GM12878 (cell line): ENCODE measurements around the gene ATRNL1.

Experiments used
- BHLHE40 ChIP-seq, 2 experiments: fragments of 450-650 bp in 1 of 2; IDR thresholded peaks; 2 replicates each; pipeline ENCODE4 v1.6.1; 2011 to 2017; ENCODE audit warnings: low read depth in 2 of 2, borderline replicate concordance in 1 of 2, improper control_type of control experiment in 1 of 2, low read length in 1 of 2, mild to moderate bottlenecking in 1 of 2
- EGR1 ChIP-seq, 2 experiments: IDR thresholded peaks; 1 replicate in 1 of 2; 2 replicates in 1 of 2; pipeline ENCODE4 v1.6.1; 2011 to 2012; ENCODE audit warnings: low read depth in 2 of 2, low read length in 2 of 2, borderline replicate concordance in 1 of 2, mild to moderate bottlenecking in 1 of 2, moderate library complexity in 1 of 2
- EP300 ChIP-seq, 2 experiments: fragments of 150-350 bp in 1 of 2; IDR thresholded peaks; 2 replicates each; pipeline ENCODE4 v1.6.1; 2011 to 2012; ENCODE audit warnings: low read depth in 2 of 2, low read length in 2 of 2, borderline replicate concordance in 1 of 2, improper control_type of control experiment in 1 of 2, inconsistent platforms in 1 of 2; ENCODE audit not compliant: control insufficient read depth in 1 of 2
- ESRRA ChIP-seq: IDR thresholded peaks from 2 replicates; pipeline ENCODE4 v1.6.1; 2012; ENCODE audit warnings: mild to moderate bottlenecking, low read length, improper control_type of control experiment
- GABPA ChIP-seq: IDR thresholded peaks from 2 replicates; pipeline ENCODE4 v1.6.1; 2014; ENCODE audit warnings: antibody characterized with exemption, low read depth, mild to moderate bottlenecking, inconsistent platforms
- KLF5 ChIP-seq: fragments of 450-650 bp; IDR thresholded peaks from 2 replicates; pipeline ENCODE4 v1.6.1; 2014; ENCODE audit warnings: mild to moderate bottlenecking; ENCODE audit not compliant: partially characterized antibody
- RAD51 ChIP-seq: fragments of 450-650 bp; IDR thresholded peaks from 2 replicates; pipeline ENCODE4 v1.6.1; 2016; ENCODE audit warnings: moderate library complexity, mild to moderate bottlenecking, inconsistent platforms
- ZNF24 ChIP-seq: fragments of 450-650 bp; IDR thresholded peaks from 2 replicates; pipeline ENCODE4 v1.6.1; 2017; ENCODE audit warnings: antibody characterized with exemption, mild to moderate bottlenecking
- TF ChIP-seq, protein P1 (sequence below): fragments of 150-350 bp; IDR thresholded peaks from 2 replicates; pipeline ENCODE4 v1.6.1; 2016; ENCODE audit warnings: low read depth, low read length
- TF ChIP-seq, protein P2 (sequence below), 3 experiments: IDR thresholded peaks in 2 of 3; conservative IDR thresholded peaks in 1 of 3; 2 replicates each; pipeline ENCODE4 v1.5.1; 2011; ENCODE audit warnings: low read depth in 3 of 3, low read length in 3 of 3, mild to moderate bottlenecking in 3 of 3, control low read depth in 2 of 3, moderate library complexity in 2 of 3, inconsistent platforms in 1 of 3, mixed read lengths in 1 of 3; ENCODE audit not compliant: control insufficient read depth in 2 of 3, insufficient read depth in 1 of 3; ENCODE audit errors: extremely low read depth in 1 of 3
- TF ChIP-seq, protein P3 (sequence below): IDR thresholded peaks from 2 replicates; pipeline ENCODE4 v1.6.1; 2012; ENCODE audit warnings: low read depth, low read length, improper control_type of control experiment
- TF ChIP-seq, protein P4 (sequence below): IDR thresholded peaks from 2 replicates; pipeline ENCODE4 v1.6.1; 2011; ENCODE audit warnings: low read depth, mild to moderate bottlenecking, low read length, moderate library complexity, borderline replicate concordance; ENCODE audit errors: extremely low read depth

DNA sequence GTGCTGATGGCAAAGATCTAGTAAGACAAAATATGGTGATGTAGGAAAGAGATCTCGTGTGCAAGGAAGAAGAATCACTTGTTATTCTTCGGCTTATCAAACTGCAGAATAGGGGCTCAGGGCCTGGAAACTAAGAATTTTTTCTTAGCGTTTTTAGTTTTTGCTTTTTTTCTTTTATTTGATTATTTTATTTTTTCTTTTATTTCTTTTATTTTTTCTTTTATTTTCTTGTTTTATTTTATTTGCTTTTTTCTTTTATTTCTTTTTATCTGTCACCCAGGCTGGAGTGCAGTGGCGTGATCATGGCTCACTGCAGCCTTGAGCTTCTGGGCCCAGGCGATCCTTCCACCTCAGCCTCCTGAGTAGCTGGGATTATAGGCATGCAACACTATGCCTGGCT is 70.0 kb downstream of the ATRNL1 start:
- TF ChIP-seq EGR1 (IDR thresholded peaks at IDR 0.05; ENCODE audit: borderline replicate concordance in 1 of 2, low read depth in 2 of 2, low read length in 2 of 2), result no peak
- TF ChIP-seq, protein P1, sequence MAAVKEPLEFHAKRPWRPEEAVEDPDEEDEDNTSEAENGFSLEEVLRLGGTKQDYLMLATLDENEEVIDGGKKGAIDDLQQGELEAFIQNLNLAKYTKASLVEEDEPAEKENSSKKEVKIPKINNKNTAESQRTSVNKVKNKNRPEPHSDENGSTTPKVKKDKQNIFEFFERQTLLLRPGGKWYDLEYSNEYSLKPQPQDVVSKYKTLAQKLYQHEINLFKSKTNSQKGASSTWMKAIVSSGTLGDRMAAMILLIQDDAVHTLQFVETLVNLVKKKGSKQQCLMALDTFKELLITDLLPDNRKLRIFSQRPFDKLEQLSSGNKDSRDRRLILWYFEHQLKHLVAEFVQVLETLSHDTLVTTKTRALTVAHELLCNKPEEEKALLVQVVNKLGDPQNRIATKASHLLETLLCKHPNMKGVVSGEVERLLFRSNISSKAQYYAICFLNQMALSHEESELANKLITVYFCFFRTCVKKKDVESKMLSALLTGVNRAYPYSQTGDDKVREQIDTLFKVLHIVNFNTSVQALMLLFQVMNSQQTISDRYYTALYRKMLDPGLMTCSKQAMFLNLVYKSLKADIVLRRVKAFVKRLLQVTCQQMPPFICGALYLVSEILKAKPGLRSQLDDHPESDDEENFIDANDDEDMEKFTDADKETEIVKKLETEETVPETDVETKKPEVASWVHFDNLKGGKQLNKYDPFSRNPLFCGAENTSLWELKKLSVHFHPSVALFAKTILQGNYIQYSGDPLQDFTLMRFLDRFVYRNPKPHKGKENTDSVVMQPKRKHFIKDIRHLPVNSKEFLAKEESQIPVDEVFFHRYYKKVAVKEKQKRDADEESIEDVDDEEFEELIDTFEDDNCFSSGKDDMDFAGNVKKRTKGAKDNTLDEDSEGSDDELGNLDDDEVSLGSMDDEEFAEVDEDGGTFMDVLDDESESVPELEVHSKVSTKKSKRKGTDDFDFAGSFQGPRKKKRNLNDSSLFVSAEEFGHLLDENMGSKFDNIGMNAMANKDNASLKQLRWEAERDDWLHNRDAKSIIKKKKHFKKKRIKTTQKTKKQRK, result no peak
- no peak for TF ChIP-seq RAD51
- no peak for TF ChIP-seq ESRRA
- TF ChIP-seq, protein P2, sequence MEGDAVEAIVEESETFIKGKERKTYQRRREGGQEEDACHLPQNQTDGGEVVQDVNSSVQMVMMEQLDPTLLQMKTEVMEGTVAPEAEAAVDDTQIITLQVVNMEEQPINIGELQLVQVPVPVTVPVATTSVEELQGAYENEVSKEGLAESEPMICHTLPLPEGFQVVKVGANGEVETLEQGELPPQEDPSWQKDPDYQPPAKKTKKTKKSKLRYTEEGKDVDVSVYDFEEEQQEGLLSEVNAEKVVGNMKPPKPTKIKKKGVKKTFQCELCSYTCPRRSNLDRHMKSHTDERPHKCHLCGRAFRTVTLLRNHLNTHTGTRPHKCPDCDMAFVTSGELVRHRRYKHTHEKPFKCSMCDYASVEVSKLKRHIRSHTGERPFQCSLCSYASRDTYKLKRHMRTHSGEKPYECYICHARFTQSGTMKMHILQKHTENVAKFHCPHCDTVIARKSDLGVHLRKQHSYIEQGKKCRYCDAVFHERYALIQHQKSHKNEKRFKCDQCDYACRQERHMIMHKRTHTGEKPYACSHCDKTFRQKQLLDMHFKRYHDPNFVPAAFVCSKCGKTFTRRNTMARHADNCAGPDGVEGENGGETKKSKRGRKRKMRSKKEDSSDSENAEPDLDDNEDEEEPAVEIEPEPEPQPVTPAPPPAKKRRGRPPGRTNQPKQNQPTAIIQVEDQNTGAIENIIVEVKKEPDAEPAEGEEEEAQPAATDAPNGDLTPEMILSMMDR (IDR thresholded peaks at IDR 0.05 in 2 of 3, conservative IDR thresholded peaks at IDR 0.05 in 1 of 3; ENCODE audit: control insufficient read depth in 2 of 3, extremely low read depth in 1 of 3, insufficient read depth in 1 of 3, low read depth in 3 of 3, low read length in 3 of 3), result no peak
- no peak for TF ChIP-seq ZNF24
- TF ChIP-seq EP300 (IDR thresholded peaks at IDR 0.05; ENCODE audit: borderline replicate concordance in 1 of 2, control insufficient read depth in 1 of 2, low read depth in 2 of 2, low read length in 2 of 2), result no peak
- TF ChIP-seq, protein P3, sequence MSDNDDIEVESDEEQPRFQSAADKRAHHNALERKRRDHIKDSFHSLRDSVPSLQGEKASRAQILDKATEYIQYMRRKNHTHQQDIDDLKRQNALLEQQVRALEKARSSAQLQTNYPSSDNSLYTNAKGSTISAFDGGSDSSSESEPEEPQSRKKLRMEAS, result no peak
- no peak for TF ChIP-seq KLF5
- no peak for TF ChIP-seq GABPA
- TF ChIP-seq, protein P4, sequence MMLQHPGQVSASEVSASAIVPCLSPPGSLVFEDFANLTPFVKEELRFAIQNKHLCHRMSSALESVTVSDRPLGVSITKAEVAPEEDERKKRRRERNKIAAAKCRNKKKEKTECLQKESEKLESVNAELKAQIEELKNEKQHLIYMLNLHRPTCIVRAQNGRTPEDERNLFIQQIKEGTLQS, result no peak
- TF ChIP-seq BHLHE40 (IDR thresholded peaks at IDR 0.05; ENCODE audit: borderline replicate concordance in 1 of 2, low read depth in 2 of 2, low read length in 1 of 2), result no peak
